ENCODE data around the gene CRACR2A.

The CRACR2A gene

GRCh38 chr12:3775385-3776035 is 22.6 kb upstream of the CRACR2A start:
- Histone ChIP-seq H3K27me3 (ENCODE audit: insufficient read depth, low read length) (no peaks in the 10 kb centered on the region; the same call in 1 of the 2 replicates), H3F3A (ENCODE audit: insufficient read depth, low read length) (no peaks in the 10 kb centered on the region), H3K79me2 (ENCODE audit: insufficient read depth, low read length) (no peaks in the 10 kb centered on the region), H3K36me3 (ENCODE audit: insufficient read depth, low read length) (no peaks in the 10 kb centered on the region), H3K27ac (ENCODE audit: low read depth, low read length, poor library complexity, severe bottlenecking) (no peak overlapping the region), H2AFZ (ENCODE audit: low read length) (no peak overlapping the region), H3K4me2 (ENCODE audit: low read length) (no peak overlapping the region), H3K9me3 (ENCODE audit: low read length) (no peaks in the 10 kb centered on the region), H3K4me1 (ENCODE audit: insufficient read depth, low read length, severe bottlenecking) (no peaks in the 10 kb centered on the region), H4K20me1 (ENCODE audit: insufficient read depth, low read length) (no peaks in the 10 kb centered on the region), H3K4me3 (ENCODE audit: low read depth, low read length, poor library complexity, severe bottlenecking) (no peak overlapping the region), H3K9me2 (ENCODE audit: low read depth, low read length) (no peaks in the 10 kb centered on the region), H3K9ac (ENCODE audit: low read length) (no peak overlapping the region)
- TF ChIP-seq EZH2 (IDR thresholded peaks at IDR 0.05; ENCODE audit: borderline replicate concordance, low read length) (no peak), CTCF (IDR thresholded peaks at IDR 0.05; ENCODE audit: low read length) (no peak)

- Histone ChIP-seq H3K4me2 (ENCODE audit: low read length) (no peak overlapping the region), H3K36me3 (ENCODE audit: insufficient read depth, low read length) (no peaks in the 10 kb centered on the region)
- TF ChIP-seq EZH2 (IDR thresholded peaks at IDR 0.05; ENCODE audit: borderline replicate concordance, low read length) (no peak), CTCF (IDR thresholded peaks at IDR 0.05; ENCODE audit: low read length) (no peak)
Observed at GRCh38 chr12:3772380-3772779, 19.5 kb upstream of the CRACR2A start.

GRCh38 chr12:3771853-3772252 is 18.9 kb upstream of the CRACR2A start:
- Histone ChIP-seq H3K27ac (ENCODE audit: low read depth, low read length, poor library complexity, severe bottlenecking) (no peak overlapping the region), H3K4me2 (ENCODE audit: low read length) (no peak overlapping the region), H3K9me3 (ENCODE audit: low read length) (no peaks in the 10 kb centered on the region), H4K20me1 (ENCODE audit: insufficient read depth, low read length) (no peaks in the 10 kb centered on the region), H3K9me2 (ENCODE audit: low read depth, low read length) (no peaks in the 10 kb centered on the region), H3F3A (ENCODE audit: insufficient read depth, low read length) (no peaks in the 10 kb centered on the region), H2AFZ (ENCODE audit: low read length) (no peak overlapping the region), H3K4me3 (ENCODE audit: low read depth, low read length, poor library complexity, severe bottlenecking) (no peak overlapping the region), H3K36me3 (ENCODE audit: insufficient read depth, low read length) (no peaks in the 10 kb centered on the region), H3K4me1 (ENCODE audit: insufficient read depth, low read length, severe bottlenecking) (no peaks in the 10 kb centered on the region), H3K27me3 (ENCODE audit: insufficient read depth, low read length) (no peaks in the 10 kb centered on the region; the same call in 1 of the 2 replicates), H3K9ac (ENCODE audit: low read length) (no peak overlapping the region), H3K79me2 (ENCODE audit: insufficient read depth, low read length) (no peaks in the 10 kb centered on the region)
- no peak for TF ChIP-seq EZH2 (IDR thresholded peaks at IDR 0.05; ENCODE audit: borderline replicate concordance, low read length)
- TF ChIP-seq CTCF (IDR thresholded peaks at IDR 0.05; ENCODE audit: low read length) = no peak

More at GRCh38 chr12:3772380-3772779, 19.5 kb upstream of the CRACR2A start:
- Histone ChIP-seq H3F3A (ENCODE audit: insufficient read depth, low read length) (no peaks in the 10 kb centered on the region), H2AFZ (ENCODE audit: low read length) (no peak overlapping the region), H4K20me1 (ENCODE audit: insufficient read depth, low read length) (no peaks in the 10 kb centered on the region), H3K79me2 (ENCODE audit: insufficient read depth, low read length) (no peaks in the 10 kb centered on the region), H3K9me2 (ENCODE audit: low read depth, low read length) (no peaks in the 10 kb centered on the region), H3K27me3 (ENCODE audit: insufficient read depth, low read length) (no peaks in the 10 kb centered on the region; the same call in 1 of the 2 replicates), H3K9me3 (ENCODE audit: low read length) (no peaks in the 10 kb centered on the region), H3K27ac (ENCODE audit: low read depth, low read length, poor library complexity, severe bottlenecking) (no peak overlapping the region), H3K9ac (ENCODE audit: low read length) (no peak overlapping the region), H3K4me3 (ENCODE audit: low read depth, low read length, poor library complexity, severe bottlenecking) (no peak overlapping the region), H3K4me1 (ENCODE audit: insufficient read depth, low read length, severe bottlenecking) (no peaks in the 10 kb centered on the region)

Measured in OCI-LY1 (cell line).